Fibroblast of villous mesenchyme (primary cell): ENCODE results near the gene CTNNA3. TPM values are rescaled to one million over a fixed set of nuclear protein-coding genes. Genes with fewer than 3 reads are reported as not detected.

Experiments
- DNase-seq: peaks from one replicate; pipeline ENCODE4 v3.0.0-alpha.2; 2010; ENCODE audit warnings: low read depth
- H3K4me3 ChIP-seq: 2 replicates; pipeline ENCODE4 v1.5.1; 2011; ENCODE audit warnings: low read depth, mild to moderate bottlenecking, low read length
- CTCF ChIP-seq: IDR thresholded peaks from 2 replicates; pipeline ENCODE4 v1.5.1; 2012; ENCODE audit warnings: low read depth, mild to moderate bottlenecking, low read length; ENCODE audit not compliant: insufficient read depth
- small RNA-seq: library from RNA; depleted of rRNA; stranded (forward); fragments of <200 nt; gene quantifications from one replicate; pipeline ENCODE3, GENCODE V24; 2012
- total RNA-seq: library from RNA; depleted of rRNA; stranded (reverse); fragments of >200 nt; gene quantifications from 2 replicates; pipeline ENCODE4 v1.2.3, GENCODE V29; 2012

CTNNA3 gene
- total RNA-seq, 1 donor = not detected

DNA sequence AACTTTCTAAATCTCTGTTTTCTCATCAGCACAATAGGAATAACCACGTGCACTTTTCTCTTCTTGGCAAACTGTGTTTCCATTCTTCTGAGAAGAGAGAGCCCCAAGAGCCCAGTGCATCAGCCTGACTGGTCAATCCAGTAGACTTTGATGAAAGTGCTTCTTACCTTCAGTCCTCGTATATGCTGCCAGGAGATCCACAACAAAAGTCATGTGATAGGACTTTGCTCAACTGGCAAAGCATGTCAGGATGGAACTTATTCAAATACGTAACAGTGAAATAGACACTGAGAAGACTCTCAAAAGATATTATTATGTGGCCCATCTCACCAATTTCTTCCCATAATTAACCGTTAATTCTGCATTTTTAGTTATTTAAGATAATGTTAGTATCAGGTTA lies 1801.6 kb downstream of the CTNNA3 start:
- no peak for DNase-seq
- no peak overlapping the region for H3K4me3 ChIP-seq
- no peak for TF ChIP-seq CTCF

- no peak for TF ChIP-seq CTCF
- no peak overlapping the region for H3K4me3 ChIP-seq
- DNase-seq = no peak
Observed at GRCh38 chr10:65893676-65894075, 1802.3 kb downstream of the CTNNA3 start.

- TF ChIP-seq CTCF = no peak
- no peak for DNase-seq
- H3K4me3 ChIP-seq = no peak overlapping the region
Observed at GRCh38 chr10:65892284-65892683, 1803.7 kb downstream of the CTNNA3 start.

DNA sequence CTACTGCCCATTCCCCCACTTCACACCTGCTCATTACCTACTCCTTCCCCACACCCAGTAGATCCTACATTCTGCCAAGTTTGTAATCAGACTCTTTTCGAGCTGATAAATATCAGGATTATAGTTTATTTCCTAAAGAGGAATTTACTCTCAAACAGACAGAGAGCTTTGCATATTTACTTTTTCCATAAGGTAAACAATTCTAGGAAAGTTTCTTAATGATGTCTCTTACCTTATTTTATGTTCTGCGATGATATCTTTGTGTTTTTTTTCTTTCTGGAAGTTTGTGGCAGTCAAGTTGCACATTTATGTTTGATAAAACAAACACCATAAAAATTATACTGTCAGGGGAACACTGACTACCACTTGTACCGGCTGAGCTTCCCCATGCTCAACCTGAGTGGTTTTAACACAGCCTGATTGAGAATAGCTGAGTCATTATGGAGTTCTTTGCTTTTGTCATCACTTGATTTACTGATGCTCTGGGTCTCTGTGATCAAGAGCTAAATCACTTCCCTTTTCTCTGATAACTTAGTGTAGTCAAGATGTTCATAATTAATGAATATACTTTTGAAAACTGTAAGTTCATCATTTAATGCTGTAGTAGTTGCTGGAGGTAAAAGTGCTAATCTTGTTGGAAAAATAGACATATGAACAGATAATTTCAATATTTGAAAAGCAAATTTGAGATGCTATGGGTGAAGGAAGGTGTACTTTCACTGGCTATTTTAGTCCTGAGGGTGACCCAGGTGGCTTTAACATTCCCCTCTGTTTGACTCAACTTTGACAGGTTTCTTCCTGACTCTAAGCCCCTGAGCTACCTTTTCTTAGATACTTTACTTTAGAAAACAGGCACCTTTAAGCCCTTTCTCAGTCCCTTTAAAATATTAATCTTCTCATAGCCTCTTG lies 1804.7 kb downstream of the CTNNA3 start:
- H3K4me3 ChIP-seq = no peak overlapping the region
- TF ChIP-seq CTCF = no peak
- peak; percentile 14 for DNase-seq

- TF ChIP-seq CTCF = no peak
- H3K4me3 ChIP-seq = no peak overlapping the region
- no peak for DNase-seq
Observed at GRCh38 chr10:65864529-65864928, 1831.5 kb downstream of the CTNNA3 start.

DNA sequence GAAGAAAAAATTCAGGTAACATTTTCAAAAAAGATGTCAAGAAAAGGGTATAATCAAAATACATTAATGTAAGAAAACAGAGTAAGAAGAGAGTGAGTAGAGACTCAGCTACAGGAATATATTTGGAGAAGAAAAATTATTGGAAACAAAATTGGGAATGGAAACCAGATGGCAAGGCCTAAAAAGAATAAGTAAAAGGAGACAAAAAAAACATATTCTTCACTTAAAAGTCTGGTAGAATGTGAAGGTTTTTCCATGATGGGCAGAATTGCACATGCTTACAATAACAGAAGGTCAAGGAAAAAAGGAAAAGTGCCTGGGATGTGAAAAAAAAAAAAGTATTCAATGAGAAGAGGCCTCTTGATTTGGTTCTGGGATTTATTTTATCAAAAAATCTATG lies 1832.0 kb downstream of the CTNNA3 start:
- no peak for TF ChIP-seq CTCF
- DNase-seq = no peak
- no peak overlapping the region for H3K4me3 ChIP-seq

Small RNAs within 50 kb of the gene (small RNA-seq; reads per million reads assigned to genes)
- gene AL607023.1 (not detected), gene MIR7151 (not detected)

Other genes with a start within 250 kb of the CTNNA3 start
- gene DNAJC12, start 142.0 kb upstream of the CTNNA3 start, total RNA-seq = 1.3 TPM in 2 replicates
- gene SIRT1, start 188.5 kb upstream of the CTNNA3 start, total RNA-seq = 14.8 and 17.7 TPM in 2 replicates